ENCODE results near the gene SLC22A17.
A peak's percentile ranks its signal among the peaks of the same experiment; 100 is the strongest.

The SLC22A17 gene

DNA sequence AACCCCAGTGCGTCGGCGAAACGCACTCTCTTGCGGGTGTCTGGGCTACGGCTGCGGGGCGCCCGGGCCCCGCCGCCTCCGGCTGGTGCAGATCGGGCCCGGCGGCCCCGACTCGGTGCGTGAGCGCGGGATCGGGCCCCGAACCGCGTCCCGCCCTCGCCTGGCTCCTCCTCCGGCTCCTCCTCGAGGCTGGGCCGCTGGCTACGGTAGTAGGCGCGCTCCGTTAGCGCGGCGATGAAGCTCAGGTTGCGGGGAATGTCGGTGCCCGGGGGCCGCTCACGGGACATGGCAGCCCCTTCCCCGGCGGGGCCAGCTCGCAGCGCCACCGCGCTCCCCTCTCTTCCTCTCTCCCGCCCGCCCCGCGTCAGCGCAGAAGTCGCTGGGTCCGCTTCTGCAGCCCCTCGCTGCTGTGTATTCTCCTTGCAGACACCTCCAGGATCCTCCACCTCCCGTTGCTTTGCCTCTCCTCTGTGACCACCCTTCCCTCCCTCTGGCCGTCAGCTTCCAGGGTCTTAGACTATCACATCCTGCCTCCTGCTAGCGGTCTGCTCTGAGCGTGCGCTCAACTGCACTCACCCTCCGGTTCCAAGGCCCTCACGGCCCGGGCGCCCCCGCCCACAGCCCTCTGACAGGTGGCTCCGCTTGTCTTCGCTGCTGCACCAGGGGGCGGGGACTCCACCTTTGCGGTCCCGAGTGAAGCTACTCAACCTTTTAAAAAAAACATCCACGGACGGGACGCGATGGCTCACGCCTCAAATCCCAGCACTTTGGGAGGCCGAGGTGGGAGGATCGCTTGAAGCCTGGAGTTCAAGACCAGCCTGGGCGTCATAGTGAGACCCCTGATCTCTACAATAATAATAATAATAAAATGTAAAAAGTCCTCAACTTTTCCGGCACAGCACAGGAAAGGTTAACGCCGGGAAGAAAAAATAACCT is 50.1 kb downstream of the SLC22A17 start, which contains the start of gene PPP1R3E:
TSS of gene PPP1R3E (minus strand) at position 570 of the 936 bp plus-strand sequence. CDS start at position 287, 283 bp downstream.
- peak; percentile 87 for DNase-seq

DNA sequence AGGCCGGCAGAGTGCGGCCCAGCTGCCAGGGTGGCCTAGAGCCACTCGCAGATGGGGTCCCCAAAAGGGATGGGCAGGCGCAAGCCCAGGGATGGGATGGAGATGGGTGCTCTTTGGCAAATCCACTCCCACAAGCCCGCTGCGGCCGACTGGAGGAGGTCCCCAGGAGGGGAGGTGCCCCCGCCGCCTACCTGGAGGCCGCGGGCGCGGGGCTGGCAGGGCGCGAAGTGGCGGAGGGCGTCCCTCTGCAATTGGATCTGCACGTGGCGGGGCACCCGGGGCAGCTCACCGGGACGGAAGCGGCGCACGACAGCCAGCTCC is 50.8 kb downstream of the SLC22A17 start:
- no peak for DNase-seq

DNA sequence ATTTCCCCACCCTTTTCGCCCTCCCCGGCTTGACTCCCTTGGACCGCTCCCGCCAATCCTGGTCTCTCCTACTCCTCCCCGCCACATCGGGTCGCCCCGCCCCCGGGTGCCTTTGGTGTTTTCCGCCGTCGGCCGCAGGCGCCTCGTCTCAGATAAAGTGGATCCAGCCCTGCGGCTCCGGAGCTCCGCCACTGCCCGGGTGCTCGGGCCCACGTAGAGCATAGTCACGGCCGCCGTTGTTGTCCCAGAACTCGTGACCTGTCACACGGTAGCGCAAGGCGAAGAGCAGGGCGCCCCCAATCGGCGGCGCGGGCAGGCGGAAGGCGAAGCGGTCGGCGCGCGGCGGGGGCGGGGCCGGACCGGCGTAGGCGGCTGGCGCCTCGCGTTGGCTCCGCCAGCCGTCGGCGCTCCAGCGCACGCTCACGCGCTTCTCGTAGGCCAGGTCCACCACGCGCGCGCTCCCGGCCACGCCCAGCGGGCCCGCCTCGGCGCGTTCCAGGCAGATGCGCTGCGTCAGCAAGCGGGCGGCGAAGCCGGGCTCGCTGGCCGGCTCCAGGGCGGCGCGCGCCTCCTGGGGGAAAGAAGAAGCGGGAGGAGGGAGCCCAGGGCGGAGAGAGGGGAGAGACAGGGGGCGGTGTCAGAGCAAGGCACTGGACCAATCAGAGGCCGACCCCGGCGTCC is 51.3 kb downstream of the SLC22A17 start:
- DNase-seq, result peak; percentile 99

DNA sequence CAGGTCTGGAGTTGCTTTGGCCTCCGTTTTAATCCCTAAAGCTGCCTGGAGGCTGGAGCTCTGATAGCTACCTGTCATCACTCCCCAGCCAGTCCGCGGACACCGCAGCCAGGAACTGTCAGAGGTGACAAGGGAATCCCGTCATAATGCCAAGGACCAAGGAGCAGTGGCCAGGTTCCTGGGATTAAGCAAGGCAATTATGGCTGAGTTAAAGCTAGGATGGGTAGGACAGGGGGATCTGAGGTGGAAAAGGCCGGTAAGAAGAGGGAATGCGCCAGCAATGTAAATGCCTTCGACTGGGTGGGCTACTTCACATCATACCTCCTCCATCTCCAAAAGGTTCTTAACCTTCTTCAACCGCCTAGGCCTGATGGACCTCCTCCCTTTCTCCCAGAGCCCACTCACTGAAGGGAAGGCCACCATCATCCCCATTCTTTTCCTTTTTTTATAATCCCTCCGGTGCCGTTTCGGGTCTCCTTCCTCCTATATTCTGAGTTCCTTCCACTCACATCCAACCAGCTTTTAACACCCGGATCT is 51.9 kb downstream of the SLC22A17 start:
- DNase-seq, result peak; percentile 21

DNA sequence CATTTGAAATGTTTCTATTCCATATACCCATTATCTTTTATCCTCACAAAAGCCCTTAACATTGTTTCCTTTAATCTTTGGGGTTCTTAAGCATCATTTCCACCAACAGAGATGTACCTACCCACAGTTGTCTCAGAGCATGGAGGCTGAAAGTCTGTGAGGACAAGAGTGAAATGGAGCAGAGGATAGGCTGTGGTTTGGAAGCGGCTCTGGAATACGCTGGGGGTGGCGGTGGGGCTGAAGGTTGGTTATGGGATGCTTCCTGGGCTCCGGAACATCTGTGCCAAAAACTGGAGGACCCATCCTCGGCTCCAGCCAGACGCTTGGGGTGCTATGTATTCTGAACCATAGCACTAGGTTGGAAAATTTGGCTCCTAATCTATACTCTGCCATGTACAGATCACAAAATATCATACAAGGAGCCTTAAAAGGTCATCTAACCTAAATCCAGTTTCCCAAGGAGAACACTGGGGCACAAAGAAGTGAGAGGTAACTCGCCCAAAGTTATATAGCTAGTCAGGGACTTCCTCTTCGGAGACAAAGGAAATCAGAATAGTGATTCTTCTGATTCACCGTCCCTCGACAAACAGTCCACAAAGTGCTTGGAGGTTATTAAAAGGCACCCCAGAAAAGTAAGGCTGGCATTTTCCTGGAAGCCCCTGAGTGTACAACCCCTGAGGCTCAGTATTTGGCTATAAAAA is 52.6 kb downstream of the SLC22A17 start:
- peak; percentile 13 for DNase-seq

DNA sequence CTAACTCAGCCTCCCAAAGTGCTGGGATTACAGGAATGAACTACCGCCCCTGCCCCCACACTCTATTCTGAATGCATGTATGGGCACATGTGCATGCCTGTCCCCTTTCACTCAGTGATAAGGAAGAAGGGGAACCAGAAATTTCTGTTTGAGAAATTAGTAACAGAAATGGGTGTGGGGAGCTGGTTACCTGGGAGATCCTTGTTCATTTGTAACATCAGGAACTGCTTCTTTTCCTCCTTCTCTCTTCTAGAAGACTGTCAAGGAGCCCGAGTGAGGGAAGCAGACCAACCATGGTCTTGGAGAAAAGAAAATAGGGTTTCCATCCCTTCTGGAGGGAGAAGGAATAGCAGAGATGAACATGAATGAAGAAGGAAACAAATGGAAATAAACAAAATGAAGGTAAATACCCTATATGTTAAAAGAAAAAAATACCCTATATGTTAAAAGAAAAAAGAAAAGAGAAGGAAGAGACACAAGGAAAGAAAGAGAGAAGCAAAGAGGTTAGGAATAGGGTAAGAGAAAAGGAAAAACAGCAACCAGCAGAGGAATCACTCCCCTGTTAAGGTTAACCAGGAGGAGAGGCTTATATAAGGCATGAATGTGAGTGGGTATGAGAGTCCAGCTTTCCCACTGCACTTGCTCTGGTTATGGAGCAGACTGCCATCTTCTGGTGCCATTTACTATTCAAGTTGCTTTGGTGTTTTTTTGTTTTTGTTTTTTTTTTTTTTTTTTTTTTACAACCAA is 53.3 kb downstream of the SLC22A17 start:
- peak; percentile 37 for DNase-seq

DNA sequence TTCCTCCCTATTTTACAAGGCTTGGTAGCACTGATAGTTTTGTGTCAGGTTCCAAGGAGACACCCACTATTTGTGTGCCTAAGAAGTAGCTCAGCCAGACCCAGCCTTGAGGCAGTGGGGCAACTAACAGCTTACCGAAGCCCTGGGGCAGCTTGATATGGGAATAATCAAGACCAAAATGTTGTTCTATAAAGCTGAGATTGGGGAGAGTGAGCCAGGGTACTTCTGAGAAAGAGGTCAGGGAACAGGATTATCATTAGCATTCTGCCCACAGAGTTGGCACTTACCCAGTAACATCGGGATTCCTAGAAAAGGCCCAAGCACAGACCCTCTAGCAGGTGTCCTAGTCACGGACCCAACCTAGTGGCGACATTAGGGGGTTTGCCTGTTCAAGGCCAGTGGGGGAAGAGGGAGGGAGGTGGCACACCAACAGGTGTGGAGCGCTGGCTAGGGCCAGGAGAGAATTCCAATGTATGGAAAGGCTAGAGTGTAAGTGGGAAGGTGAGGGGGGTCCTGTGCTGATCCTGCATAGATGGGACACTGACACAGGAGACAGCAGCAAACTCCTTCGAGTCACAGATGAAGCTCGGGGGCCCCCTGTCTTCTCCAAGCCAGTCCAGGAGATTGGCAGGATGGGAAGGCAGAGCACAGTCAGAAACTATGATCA is 54.9 kb downstream of the SLC22A17 start:
- no peak for DNase-seq

DNA sequence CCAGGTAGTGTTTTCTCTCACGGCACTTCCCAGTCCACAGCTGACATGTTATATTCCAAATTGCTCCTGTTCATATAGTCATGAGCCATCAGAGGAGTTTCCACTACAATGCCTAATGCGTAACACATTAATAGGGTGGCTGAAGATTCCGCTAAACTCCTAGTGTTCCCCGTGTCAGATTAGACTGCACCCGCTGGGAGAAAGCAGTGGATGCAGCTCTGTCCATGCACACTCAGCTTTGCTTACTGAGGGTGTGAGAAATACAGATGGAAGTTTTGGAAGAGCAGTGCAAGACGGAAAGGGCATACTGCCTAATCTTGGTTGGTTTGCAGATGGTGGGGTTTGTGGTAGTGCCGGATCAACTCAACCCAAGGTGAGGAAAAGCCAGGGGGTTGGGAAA is 55.6 kb downstream of the SLC22A17 start:
- DNase-seq, result no peak

Measured in activated CD4-positive, alpha-beta T cell treated with anti-CD3 and anti-CD28 coated beads, Interleukin-2, Interleukin-6, amounts not matched to agents 100 ng/mL and 50 ng/mL, durations not matched to agents 16 hours and 8 hours (primary cell).